ENCODE measurements around the gene HSPA12B.

DNA sequence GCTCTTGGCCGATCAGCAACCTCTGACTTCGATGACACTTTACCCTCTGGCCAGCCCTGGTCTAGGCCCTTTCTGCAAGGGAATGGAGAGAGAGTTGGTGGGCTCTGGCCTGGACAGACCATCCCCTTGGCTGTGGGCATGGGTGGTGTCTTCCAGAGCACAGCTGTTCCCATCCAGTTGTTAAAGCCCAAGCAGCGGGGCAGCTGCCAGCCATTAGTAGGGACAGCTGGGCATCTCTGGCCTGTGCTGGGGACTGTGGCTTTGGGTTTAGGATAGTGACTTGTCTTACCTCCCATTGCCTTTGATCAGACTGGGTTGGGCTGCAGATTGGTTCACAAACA, 66.4 kb downstream of the HSPA12B start:
- TF ChIP-seq, protein P1, sequence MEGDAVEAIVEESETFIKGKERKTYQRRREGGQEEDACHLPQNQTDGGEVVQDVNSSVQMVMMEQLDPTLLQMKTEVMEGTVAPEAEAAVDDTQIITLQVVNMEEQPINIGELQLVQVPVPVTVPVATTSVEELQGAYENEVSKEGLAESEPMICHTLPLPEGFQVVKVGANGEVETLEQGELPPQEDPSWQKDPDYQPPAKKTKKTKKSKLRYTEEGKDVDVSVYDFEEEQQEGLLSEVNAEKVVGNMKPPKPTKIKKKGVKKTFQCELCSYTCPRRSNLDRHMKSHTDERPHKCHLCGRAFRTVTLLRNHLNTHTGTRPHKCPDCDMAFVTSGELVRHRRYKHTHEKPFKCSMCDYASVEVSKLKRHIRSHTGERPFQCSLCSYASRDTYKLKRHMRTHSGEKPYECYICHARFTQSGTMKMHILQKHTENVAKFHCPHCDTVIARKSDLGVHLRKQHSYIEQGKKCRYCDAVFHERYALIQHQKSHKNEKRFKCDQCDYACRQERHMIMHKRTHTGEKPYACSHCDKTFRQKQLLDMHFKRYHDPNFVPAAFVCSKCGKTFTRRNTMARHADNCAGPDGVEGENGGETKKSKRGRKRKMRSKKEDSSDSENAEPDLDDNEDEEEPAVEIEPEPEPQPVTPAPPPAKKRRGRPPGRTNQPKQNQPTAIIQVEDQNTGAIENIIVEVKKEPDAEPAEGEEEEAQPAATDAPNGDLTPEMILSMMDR (IDR thresholded peaks at IDR 0.05), result no peak
- no peak for TF ChIP-seq POLR2AphosphoS5 (IDR thresholded peaks at IDR 0.05; ENCODE audit: low read depth, low read length)
- no peak for TF ChIP-seq FOSL2 (IDR thresholded peaks at IDR 0.05; ENCODE audit: borderline replicate concordance, low read depth)
